DMS114 treated with DMSO at 0.1 percent for 48 hours (cell line): ENCODE results near the gene SLAMF6.
"Not testable (repeated sequence)": the region's sequence is repeated elsewhere in the genome, so short reads cannot be mapped to it uniquely, and the experiment has no call there.

Experiments used
- DNase-seq: peaks from one replicate; lab custom pipeline; 2025; ENCODE audit not compliant: unreplicated experiment; lab: John Stamatoyannopoulos, UW

Gene SLAMF6

GRCh38 chr1:160542303-160542945 is 19.4 kb upstream of the SLAMF6 start:
- DNase-seq = no peak

GRCh38 chr1:160541622-160542302 is 18.7 kb upstream of the SLAMF6 start:
- no peak for DNase-seq

- DNase-seq = no peak
These were observed 17.8 kb upstream of the SLAMF6 start for GRCh38 chr1:160540859-160541233.

- DNase-seq = no peak
These were observed 17.2 kb upstream of the SLAMF6 start for GRCh38 chr1:160539990-160540858.

- DNase-seq = no peak
These were observed 16.6 kb upstream of the SLAMF6 start for GRCh38 chr1:160539684-160539989.

- no peak for DNase-seq
These were observed 16.1 kb upstream of the SLAMF6 start for GRCh38 chr1:160538985-160539651.

- no peak for DNase-seq
These were observed 14.9 kb upstream of the SLAMF6 start for GRCh38 chr1:160537714-160538665.

GRCh38 chr1:160534823-160535605 is 12.0 kb upstream of the SLAMF6 start:
- no peak for DNase-seq

GRCh38 chr1:160532557-160532813 is 9.4 kb upstream of the SLAMF6 start:
- DNase-seq = not testable (repeated sequence)

- DNase-seq = not testable (repeated sequence)
These were observed 8.9 kb upstream of the SLAMF6 start for GRCh38 chr1:160531809-160532556.

- DNase-seq = not testable (repeated sequence)
These were observed 6.4 kb upstream of the SLAMF6 start for GRCh38 chr1:160529401-160529952.

- not testable (repeated sequence) for DNase-seq
These were observed 734 bp upstream of the SLAMF6 start for GRCh38 chr1:160523789-160524188.

GRCh38 chr1:160522136-160522535 is 919 bp downstream of the SLAMF6 start:
- DNase-seq = no peak

- DNase-seq = no peak
These were observed 1.5 kb downstream of the SLAMF6 start for GRCh38 chr1:160521554-160521953.

- no peak for DNase-seq
These were observed 2.1 kb downstream of the SLAMF6 start for GRCh38 chr1:160520999-160521398.

- no peak for DNase-seq
These were observed 2.5 kb downstream of the SLAMF6 start for GRCh38 chr1:160520582-160520981.

- no peak for DNase-seq
These were observed 3.2 kb downstream of the SLAMF6 start for GRCh38 chr1:160519642-160520435.

- DNase-seq = not testable (repeated sequence)
These were observed 5.5 kb downstream of the SLAMF6 start for GRCh38 chr1:160517519-160517918.
